ENCODE results near the gene IL5.
"Not testable (repeated sequence)": the region's sequence is repeated elsewhere in the genome, so short reads cannot be mapped to it uniquely, and the experiment has no call there.

IL5 gene

GRCh38 chr5:132556153-132556762 lies 12.9 kb upstream of the IL5 start:
- TF ChIP-seq, protein P1, sequence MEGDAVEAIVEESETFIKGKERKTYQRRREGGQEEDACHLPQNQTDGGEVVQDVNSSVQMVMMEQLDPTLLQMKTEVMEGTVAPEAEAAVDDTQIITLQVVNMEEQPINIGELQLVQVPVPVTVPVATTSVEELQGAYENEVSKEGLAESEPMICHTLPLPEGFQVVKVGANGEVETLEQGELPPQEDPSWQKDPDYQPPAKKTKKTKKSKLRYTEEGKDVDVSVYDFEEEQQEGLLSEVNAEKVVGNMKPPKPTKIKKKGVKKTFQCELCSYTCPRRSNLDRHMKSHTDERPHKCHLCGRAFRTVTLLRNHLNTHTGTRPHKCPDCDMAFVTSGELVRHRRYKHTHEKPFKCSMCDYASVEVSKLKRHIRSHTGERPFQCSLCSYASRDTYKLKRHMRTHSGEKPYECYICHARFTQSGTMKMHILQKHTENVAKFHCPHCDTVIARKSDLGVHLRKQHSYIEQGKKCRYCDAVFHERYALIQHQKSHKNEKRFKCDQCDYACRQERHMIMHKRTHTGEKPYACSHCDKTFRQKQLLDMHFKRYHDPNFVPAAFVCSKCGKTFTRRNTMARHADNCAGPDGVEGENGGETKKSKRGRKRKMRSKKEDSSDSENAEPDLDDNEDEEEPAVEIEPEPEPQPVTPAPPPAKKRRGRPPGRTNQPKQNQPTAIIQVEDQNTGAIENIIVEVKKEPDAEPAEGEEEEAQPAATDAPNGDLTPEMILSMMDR (IDR thresholded peaks at IDR 0.05; ENCODE audit: low read depth, low read length) = no peak
- in situ Hi-C loops (cut with HindIII; ENCODE audit: low sequenced_read_pairs) = no loop called here
- peak overlapping the region; percentile 72 for H3K4me3 ChIP-seq (ENCODE audit: low read depth, low read length)
- DNase-seq (ENCODE audit: low read depth, low spot score) = peak; percentile 1

- no peak overlapping the region for H3K4me3 ChIP-seq (ENCODE audit: low read depth, low read length)
- TF ChIP-seq, protein P1 (IDR thresholded peaks at IDR 0.05; ENCODE audit: low read depth, low read length) = no peak
- in situ Hi-C loops (cut with HindIII; ENCODE audit: low sequenced_read_pairs) = no loop called here
- DNase-seq (ENCODE audit: low read depth, low spot score) = no peak
Observed at GRCh38 chr5:132549576-132549975, 6.3 kb upstream of the IL5 start.

DNA sequence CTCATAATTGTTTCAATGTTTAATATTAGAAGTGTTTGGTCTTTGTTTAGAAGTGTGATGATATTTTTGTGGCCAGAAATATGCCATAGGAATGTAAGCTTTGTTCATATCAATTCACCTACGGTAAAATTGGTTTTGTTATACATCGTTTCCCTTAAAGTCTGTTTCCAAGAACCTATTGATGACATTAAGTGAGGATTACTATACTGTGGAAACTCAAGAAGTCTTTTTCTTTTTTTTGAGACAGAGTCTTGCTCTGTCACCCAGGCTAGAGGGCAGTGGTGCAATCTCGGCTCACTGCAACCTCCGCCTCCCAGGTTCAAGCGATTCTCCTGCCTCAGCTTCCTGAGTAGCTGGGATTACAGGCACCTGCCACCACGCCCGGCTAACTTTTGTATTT lies 5.5 kb upstream of the IL5 start:
- H3K4me3 ChIP-seq (ENCODE audit: low read depth, low read length); in situ Hi-C loops (cut with HindIII; ENCODE audit: low sequenced_read_pairs); DNase-seq (ENCODE audit: low read depth, low spot score): not testable (repeated sequence)

GRCh38 chr5:132547269-132547668 lies 3.9 kb upstream of the IL5 start:
- in situ Hi-C loops (cut with HindIII; ENCODE audit: low sequenced_read_pairs) = no loop called here
- TF ChIP-seq, protein P1 (IDR thresholded peaks at IDR 0.05; ENCODE audit: low read depth, low read length) = no peak
- H3K4me3 ChIP-seq (ENCODE audit: low read depth, low read length) = no peak overlapping the region
- no peak for DNase-seq (ENCODE audit: low read depth, low spot score)

DNA sequence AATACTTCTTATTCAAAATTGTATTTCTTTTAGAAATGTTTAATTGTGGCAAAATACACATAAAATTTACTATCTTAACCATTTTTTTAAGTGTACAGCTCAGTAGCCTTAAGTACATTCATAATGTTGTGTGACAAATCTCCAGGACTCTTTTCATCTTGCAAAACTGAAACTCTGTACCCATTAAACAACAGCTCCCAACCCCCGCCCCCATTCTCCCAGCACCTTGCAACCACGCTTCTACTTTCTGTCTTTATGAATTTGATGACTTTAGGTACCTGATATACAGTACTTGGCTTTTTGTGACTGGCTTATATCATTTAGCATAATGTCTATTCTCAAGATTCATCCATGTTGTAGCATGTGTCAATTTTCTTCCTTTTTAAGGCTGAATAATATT lies 2.8 kb upstream of the IL5 start:
- in situ Hi-C loops (cut with HindIII; ENCODE audit: low sequenced_read_pairs) = no loop called here
- TF ChIP-seq, protein P1 (IDR thresholded peaks at IDR 0.05; ENCODE audit: low read depth, low read length) = no peak
- H3K4me3 ChIP-seq (ENCODE audit: low read depth, low read length) = no peak overlapping the region
- no peak for DNase-seq (ENCODE audit: low read depth, low spot score)

DNA sequence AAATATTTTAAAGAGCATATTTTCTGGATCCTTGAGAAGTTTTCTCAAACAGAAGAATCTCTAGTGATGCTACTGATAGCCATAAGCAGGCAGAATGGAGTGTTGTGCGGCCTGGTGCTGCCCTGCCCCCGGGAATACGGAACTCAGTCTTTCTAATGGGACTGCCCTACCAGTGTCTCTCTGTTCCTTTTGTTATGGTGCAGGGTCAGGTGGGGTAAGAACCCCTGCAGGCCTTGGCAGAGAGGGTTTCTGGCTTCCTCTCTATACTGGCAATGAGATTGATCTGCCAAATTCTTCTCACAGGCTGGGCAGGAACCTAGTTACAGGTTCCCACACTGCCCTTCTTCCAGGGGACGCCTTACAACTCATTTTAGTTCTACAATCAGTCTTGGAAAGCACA lies 2.6 kb downstream of the IL5 start:
- in situ Hi-C loops (cut with HindIII; ENCODE audit: low sequenced_read_pairs) = no loop called here
- H3K4me3 ChIP-seq (ENCODE audit: low read depth, low read length) = no peak overlapping the region
- TF ChIP-seq, protein P1 (IDR thresholded peaks at IDR 0.05; ENCODE audit: low read depth, low read length) = no peak
- no peak for DNase-seq (ENCODE audit: low read depth, low spot score)

DNA sequence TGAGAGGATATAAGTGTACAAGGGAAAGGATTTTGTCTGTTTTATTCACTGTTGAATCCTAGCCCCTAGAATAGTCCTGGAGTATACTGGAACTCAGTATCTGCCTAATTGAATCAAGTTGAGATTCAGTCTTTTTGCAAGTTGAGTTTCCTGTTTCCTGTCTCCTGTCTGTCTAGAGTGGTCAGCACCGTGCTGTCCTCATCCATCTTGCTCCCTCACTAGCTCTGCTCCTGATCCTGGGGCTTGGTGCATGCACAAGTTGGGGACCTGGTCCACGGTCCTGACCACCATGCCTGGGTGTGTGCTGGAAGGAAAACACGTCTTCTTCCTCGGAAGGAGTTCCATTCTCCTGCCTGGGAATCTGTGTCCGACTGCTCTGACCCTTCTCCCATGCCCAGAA lies 3.2 kb downstream of the IL5 start:
- in situ Hi-C loops (cut with HindIII; ENCODE audit: low sequenced_read_pairs) = no loop called here
- H3K4me3 ChIP-seq (ENCODE audit: low read depth, low read length) = no peak overlapping the region
- DNase-seq (ENCODE audit: low read depth, low spot score) = no peak
- TF ChIP-seq, protein P1 (IDR thresholded peaks at IDR 0.05; ENCODE audit: low read depth, low read length) = no peak

All from astrocyte of the spinal cord (primary cell).